Glomerular endothelial cell (primary cell): ENCODE measurements around the gene LMTK2. TPM values are rescaled to one million over a fixed set of nuclear protein-coding genes. Genes with fewer than 3 reads are reported as not detected.

ENCODE experiments used
- DNase-seq: peaks from one replicate; pipeline ENCODE4 v3.0.0-alpha.2; 2011; ENCODE audit warnings: low read depth, low spot score; ENCODE audit errors: extremely low read depth
- total RNA-seq: library from RNA; depleted of rRNA; stranded (reverse); fragments of >200 nt; gene quantifications from 2 replicates; pipeline ENCODE4 v1.2.3, GENCODE V29; 2015

LMTK2 gene
- total RNA-seq, 1 donor from 2014 or later = 14.6 TPM

- DNase-seq = no peak
Observed at GRCh38 chr7:98135984-98136383, 29.3 kb downstream of the LMTK2 start.

GRCh38 chr7:98136423-98136822 lies 29.8 kb downstream of the LMTK2 start:
- no peak for DNase-seq

- DNase-seq = no peak
Observed at GRCh38 chr7:98137134-98137825, 30.6 kb downstream of the LMTK2 start.

- DNase-seq = no peak
Observed at GRCh38 chr7:98137826-98138151, 31.1 kb downstream of the LMTK2 start.

GRCh38 chr7:98138672-98139071 lies 32.0 kb downstream of the LMTK2 start:
- DNase-seq = no peak

GRCh38 chr7:98142658-98143057 lies 36.0 kb downstream of the LMTK2 start:
- no peak for DNase-seq

GRCh38 chr7:98148607-98149006 lies 41.9 kb downstream of the LMTK2 start:
- no peak for DNase-seq

- no peak for DNase-seq
Observed at GRCh38 chr7:98149116-98149692, 42.5 kb downstream of the LMTK2 start.

- no peak for DNase-seq
Observed at GRCh38 chr7:98151884-98152283, 45.2 kb downstream of the LMTK2 start.

GRCh38 chr7:98156700-98157099 lies 50.0 kb downstream of the LMTK2 start:
- no peak for DNase-seq

GRCh38 chr7:98157761-98158160 lies 51.1 kb downstream of the LMTK2 start:
- no peak for DNase-seq

- DNase-seq = no peak
Observed at GRCh38 chr7:98162758-98163157, 56.1 kb downstream of the LMTK2 start.

GRCh38 chr7:98163269-98163668 lies 56.6 kb downstream of the LMTK2 start:
- DNase-seq = no peak

- no peak for DNase-seq
Observed at GRCh38 chr7:98163704-98164494, 57.2 kb downstream of the LMTK2 start.

GRCh38 chr7:98165827-98166667 lies 59.4 kb downstream of the LMTK2 start:
- DNase-seq = no peak

- DNase-seq = no peak
Observed at GRCh38 chr7:98166668-98166970, 60.0 kb downstream of the LMTK2 start.

- DNase-seq = no peak
Observed at GRCh38 chr7:98167653-98168052, 61.0 kb downstream of the LMTK2 start.

- no peak for DNase-seq
Observed at GRCh38 chr7:98168181-98168903, 61.7 kb downstream of the LMTK2 start.

GRCh38 chr7:98168904-98169621 lies 62.4 kb downstream of the LMTK2 start:
- no peak for DNase-seq

GRCh38 chr7:98170966-98171365 lies 64.3 kb downstream of the LMTK2 start:
- no peak for DNase-seq
